Breast epithelium (tissue), 4 donors: Measurements from ENCODE around the gene MND1. TPM values are rescaled to one million over a fixed set of nuclear protein-coding genes. Genes with fewer than 3 reads are reported as not detected.

ENCODE experiments used
- DNase-seq, 2 donors: peaks; one replicate each; pipeline ENCODE4 v3.0.0-alpha.2; 2019; ENCODE audit warnings: low spot score in 2 of 2
- H3K27ac ChIP-seq, 2 donors: fragments of 200-600 bp; sonication (generic) in 1 of 2; one replicate each; pipeline ENCODE4 v1.5.1; 2016 to 2019; ENCODE audit warnings: mild to moderate bottlenecking in 1 of 2
- H3K27me3 ChIP-seq, 2 donors: fragments of 200-600 bp; sonication (generic) in 1 of 2; one replicate each; pipeline versions ENCODE4 v1.5.1 to v1.6.0; 2017 to 2019; ENCODE audit warnings: control low read depth in 1 of 2, mild to moderate bottlenecking in 1 of 2
- H3K36me3 ChIP-seq: fragments of 200-600 bp; one replicate; pipeline ENCODE4 v1.5.1; 2019
- H3K4me1 ChIP-seq, 2 donors: fragments of 200-600 bp; sonication (generic); one replicate each; pipeline ENCODE4 v1.5.1; 2016 to 2019; ENCODE audit warnings: control low read depth in 1 of 2
- H3K4me3 ChIP-seq, 3 donors: fragments of 200-600 bp; sonication (generic); 1 replicate in 2 of 3; 2 replicates in 1 of 3; pipeline ENCODE4 v1.5.1; 2016 to 2019; ENCODE audit warnings: mild to moderate bottlenecking in 3 of 3, moderate library complexity in 2 of 3
- H3K9me3 ChIP-seq, 2 donors: fragments of 200-600 bp; sonication (generic) in 1 of 2; one replicate each; pipeline ENCODE4 v1.5.1; 2016 to 2019; ENCODE audit warnings: control low read depth in 1 of 2
- POLR2A ChIP-seq: fragments of 450-650 bp; IDR thresholded peaks from one replicate; pipeline ENCODE4 v1.6.1; 2016; ENCODE audit warnings: antibody characterized with exemption, mild to moderate bottlenecking, moderate library complexity
- POLR2AphosphoS5 ChIP-seq, 3 donors: sonication (generic); formaldehyde crosslinking; IDR thresholded peaks; one replicate each; pipeline ENCODE4 v1.6.1; 2017; ENCODE audit warnings: antibody characterized with exemption in 3 of 3
- intact Hi-C: fragments of 100-400 bp; cut with DNase I; formaldehyde crosslinking; loops from one replicate; pipeline ENCODE4 v1.15.1; 2023; ENCODE audit warnings: low total_unique reads
- total RNA-seq, 3 donors: library from RNA; depleted of rRNA; stranded (reverse); fragments of >200 nt; gene quantifications; one replicate each; pipeline ENCODE4 v1.1.0, GENCODE V29; 2016
- TF ChIP-seq, protein P1 (sequence below), 3 donors: fragments of 450-650 bp; IDR thresholded peaks; one replicate each; pipeline ENCODE4 v1.5.1; 2016 to 2017; ENCODE audit warnings: antibody characterized with exemption in 3 of 3, mild to moderate bottlenecking in 3 of 3, moderate library complexity in 3 of 3

MND1 gene
- total RNA-seq, 3 donors from 2014 or later, result 0.64 TPM; not detected in 2

DNA sequence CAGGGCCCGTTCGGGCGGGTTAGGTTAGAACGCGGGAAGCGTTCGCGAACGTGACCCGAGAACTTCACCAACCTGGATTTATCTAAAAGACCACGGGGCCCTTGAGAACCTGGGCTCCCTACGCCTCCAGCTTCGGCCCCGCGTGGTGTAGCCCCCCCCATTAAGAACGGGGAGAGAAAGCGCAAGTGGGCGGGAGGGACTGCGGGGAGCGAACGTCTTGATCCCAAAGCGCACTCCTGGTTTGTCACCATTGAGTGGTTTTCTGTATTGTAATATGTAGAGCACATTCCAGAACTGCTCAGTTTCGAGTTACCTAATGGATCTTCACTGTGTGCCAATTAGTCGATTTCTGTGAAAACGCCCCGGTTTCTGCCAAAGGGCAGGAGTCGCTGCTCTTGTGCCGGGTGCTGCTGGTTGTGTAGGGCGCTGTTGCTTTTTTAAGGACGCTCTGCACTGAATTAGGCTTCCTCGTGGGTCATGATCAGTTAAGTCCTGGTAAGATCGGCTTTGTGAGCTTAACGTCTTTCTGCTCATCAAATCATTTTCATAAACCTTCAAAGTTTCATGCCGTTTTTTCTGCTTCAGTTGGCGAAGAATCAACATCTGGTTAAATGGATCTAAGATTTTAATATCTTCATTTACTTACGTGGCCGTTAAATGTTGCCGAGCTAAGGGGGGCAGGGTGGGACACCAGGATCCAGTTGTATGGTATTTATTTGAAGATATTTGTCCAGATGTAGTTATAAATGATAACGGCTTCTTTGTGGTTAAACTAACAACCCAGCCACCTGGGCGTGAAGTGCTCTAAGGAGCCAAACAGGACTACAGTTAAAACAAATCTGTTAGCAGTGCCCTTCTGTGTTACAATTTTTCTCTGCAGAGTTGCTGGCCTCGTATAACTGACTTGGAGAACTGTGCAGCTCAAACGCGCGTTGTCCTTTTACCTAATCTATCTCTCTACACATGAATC is 809 bp downstream of the MND1 start:
- DNase-seq, result no peak
- H3K4me3 ChIP-seq, result peak overlapping the region; percentile 71 to 85 (median 78)
- H3K36me3 ChIP-seq, result no peaks in the 10 kb centered on the region
- intact Hi-C loops, result loop anchor here (5.0 to 10.0 kb wide), 3 partner anchors 227 to 410 kb away; no protein-coding TSS in a partner anchor
- no peaks in the 10 kb centered on the region for H3K9me3 ChIP-seq
- no peaks in the 10 kb centered on the region for H3K4me1 ChIP-seq
- H3K27me3 ChIP-seq, result no peaks in the 10 kb centered on the region
- TF ChIP-seq, protein P1, sequence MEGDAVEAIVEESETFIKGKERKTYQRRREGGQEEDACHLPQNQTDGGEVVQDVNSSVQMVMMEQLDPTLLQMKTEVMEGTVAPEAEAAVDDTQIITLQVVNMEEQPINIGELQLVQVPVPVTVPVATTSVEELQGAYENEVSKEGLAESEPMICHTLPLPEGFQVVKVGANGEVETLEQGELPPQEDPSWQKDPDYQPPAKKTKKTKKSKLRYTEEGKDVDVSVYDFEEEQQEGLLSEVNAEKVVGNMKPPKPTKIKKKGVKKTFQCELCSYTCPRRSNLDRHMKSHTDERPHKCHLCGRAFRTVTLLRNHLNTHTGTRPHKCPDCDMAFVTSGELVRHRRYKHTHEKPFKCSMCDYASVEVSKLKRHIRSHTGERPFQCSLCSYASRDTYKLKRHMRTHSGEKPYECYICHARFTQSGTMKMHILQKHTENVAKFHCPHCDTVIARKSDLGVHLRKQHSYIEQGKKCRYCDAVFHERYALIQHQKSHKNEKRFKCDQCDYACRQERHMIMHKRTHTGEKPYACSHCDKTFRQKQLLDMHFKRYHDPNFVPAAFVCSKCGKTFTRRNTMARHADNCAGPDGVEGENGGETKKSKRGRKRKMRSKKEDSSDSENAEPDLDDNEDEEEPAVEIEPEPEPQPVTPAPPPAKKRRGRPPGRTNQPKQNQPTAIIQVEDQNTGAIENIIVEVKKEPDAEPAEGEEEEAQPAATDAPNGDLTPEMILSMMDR (IDR thresholded peaks at IDR 0.05), result no peak
- TF ChIP-seq POLR2A, result no peak
- TF ChIP-seq POLR2AphosphoS5 (IDR thresholded peaks at IDR 0.05), result no peak
- no peak overlapping the region for H3K27ac ChIP-seq

DNA sequence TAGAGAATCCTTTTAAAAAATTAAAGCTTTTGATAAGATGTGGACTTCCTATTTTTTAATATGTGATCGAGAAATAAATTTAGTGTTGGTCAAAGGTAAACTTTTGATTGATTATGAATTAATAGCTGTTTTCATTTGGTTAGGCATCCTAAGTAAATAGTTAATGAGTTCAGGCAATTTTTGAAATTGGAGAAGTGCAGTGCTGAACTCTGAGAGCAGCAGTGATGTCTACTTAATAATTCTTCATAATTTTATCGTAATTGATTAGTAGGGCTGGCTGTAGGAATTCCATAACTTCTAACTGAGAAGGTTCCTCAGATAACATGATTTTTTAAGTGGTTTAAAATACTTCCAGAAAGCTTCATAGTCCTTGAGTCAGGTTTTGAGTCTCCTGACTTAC is 1.5 kb downstream of the MND1 start:
- H3K27me3 ChIP-seq, result no peaks in the 10 kb centered on the region
- H3K4me3 ChIP-seq, result peak overlapping the region in 1 of 3 donors; percentile 78
- no peaks in the 10 kb centered on the region for H3K36me3 ChIP-seq
- TF ChIP-seq, protein P1 (IDR thresholded peaks at IDR 0.05), result no peak
- no peak for TF ChIP-seq POLR2AphosphoS5 (IDR thresholded peaks at IDR 0.05)
- TF ChIP-seq POLR2A, result no peak
- no peak for DNase-seq
- H3K4me1 ChIP-seq, result no peaks in the 10 kb centered on the region
- no peak overlapping the region for H3K27ac ChIP-seq
- intact Hi-C loops, result loop anchor here (5.0 to 10.0 kb wide), 3 partner anchors 226 to 409 kb away; no protein-coding TSS in a partner anchor
- no peaks in the 10 kb centered on the region for H3K9me3 ChIP-seq

DNA sequence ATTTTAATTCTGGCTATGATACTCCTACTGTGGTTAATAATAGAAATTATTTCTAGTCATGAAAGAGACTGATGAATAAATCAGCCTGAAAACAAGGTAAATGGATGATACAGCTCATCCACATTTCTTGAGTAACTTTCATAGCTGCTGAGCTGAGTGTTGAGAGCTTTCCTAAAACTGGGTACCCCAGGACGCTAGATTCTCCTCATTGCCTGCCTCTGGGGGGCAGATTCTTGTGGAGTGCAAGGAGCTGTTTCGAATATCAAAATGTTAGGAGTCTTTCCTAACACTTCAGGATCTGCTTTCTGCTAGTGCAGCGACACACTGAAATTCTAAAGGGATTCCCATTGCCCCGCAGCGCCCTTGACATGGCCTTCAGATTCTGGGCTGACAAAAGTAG is 2.1 kb downstream of the MND1 start:
- Histone ChIP-seq H3K9me3 (no peaks in the 10 kb centered on the region), H3K4me3 (no peak overlapping the region), H3K27ac (no peak overlapping the region), H3K27me3 (no peaks in the 10 kb centered on the region), H3K4me1 (no peaks in the 10 kb centered on the region), H3K36me3 (no peaks in the 10 kb centered on the region)
- no peak for DNase-seq
- TF ChIP-seq, protein P1 (IDR thresholded peaks at IDR 0.05), result no peak
- TF ChIP-seq POLR2AphosphoS5 (IDR thresholded peaks at IDR 0.05), result no peak
- no peak for TF ChIP-seq POLR2A
- intact Hi-C loops, result loop anchor here (5.0 to 10.0 kb wide), 3 partner anchors 226 to 408 kb away; no protein-coding TSS in a partner anchor

DNA sequence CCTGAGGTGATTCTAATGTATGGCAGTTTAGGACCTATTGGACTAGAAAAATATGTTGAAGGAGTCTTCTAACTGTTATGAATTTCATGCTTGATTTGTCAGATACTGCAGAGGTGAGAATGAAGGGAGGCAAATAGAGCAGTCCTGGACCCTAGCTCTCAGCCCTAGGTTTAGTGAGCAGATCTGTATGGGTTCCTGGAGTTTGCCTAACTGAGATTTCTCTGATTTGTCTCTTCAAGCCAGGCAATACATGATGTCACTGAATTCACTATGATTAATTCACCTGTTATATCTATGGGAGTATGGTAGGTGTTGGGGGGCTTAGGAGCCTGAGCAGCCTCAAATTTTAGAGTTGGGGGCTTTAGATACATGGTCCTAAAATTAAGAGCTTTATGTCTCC is 2.6 kb downstream of the MND1 start:
- H3K36me3 ChIP-seq, result no peaks in the 10 kb centered on the region
- no peak overlapping the region for H3K27ac ChIP-seq
- intact Hi-C loops, result loop anchor here (5.0 to 10.0 kb wide), 3 partner anchors 225 to 408 kb away; no protein-coding TSS in a partner anchor
- no peak for TF ChIP-seq POLR2A
- TF ChIP-seq, protein P1 (IDR thresholded peaks at IDR 0.05), result no peak
- TF ChIP-seq POLR2AphosphoS5 (IDR thresholded peaks at IDR 0.05), result no peak
- H3K4me1 ChIP-seq, result no peaks in the 10 kb centered on the region
- no peak overlapping the region for H3K4me3 ChIP-seq
- H3K9me3 ChIP-seq, result no peaks in the 10 kb centered on the region
- DNase-seq, result no peak
- no peaks in the 10 kb centered on the region for H3K27me3 ChIP-seq

DNA sequence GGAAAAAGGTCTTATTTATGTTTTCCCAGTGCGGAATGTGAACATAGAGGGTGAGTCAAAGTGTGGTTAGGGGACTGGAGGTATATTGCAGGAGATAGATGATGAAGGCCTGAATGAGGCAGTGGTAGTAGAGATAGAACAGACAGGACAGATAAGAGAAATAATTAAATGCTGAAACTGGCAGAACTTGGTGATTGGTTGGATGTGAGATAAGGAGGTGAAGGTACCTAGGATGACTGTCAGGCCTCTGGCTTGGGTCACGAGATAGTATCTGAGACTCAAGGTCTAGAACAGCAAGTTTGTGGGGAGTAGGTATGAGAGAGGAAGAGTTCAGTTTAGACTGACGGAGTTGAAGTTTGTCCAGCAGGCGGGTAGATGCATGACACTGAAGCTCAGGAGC is 3.5 kb downstream of the MND1 start:
- H3K4me1 ChIP-seq, result no peaks in the 10 kb centered on the region
- no peaks in the 10 kb centered on the region for H3K27me3 ChIP-seq
- intact Hi-C loops, result loop anchor here (5.0 to 10.0 kb wide), 3 partner anchors 224 to 407 kb away; no protein-coding TSS in a partner anchor
- no peaks in the 10 kb centered on the region for H3K36me3 ChIP-seq
- H3K27ac ChIP-seq, result no peak overlapping the region
- H3K4me3 ChIP-seq, result no peak overlapping the region
- H3K9me3 ChIP-seq, result no peaks in the 10 kb centered on the region
- DNase-seq, result no peak
- TF ChIP-seq POLR2A (no peak), POLR2AphosphoS5 (IDR thresholded peaks at IDR 0.05) (no peak)
- TF ChIP-seq, protein P1 (IDR thresholded peaks at IDR 0.05), result no peak
